Endothelial cell (in vitro differentiated cells): ENCODE results near the gene ZNF683. TPM values are rescaled to one million over a fixed set of nuclear protein-coding genes. Genes with fewer than 3 reads are reported as not detected.

Experiments used
- DNase-seq: peaks from one replicate; pipeline ENCODE4 v3.0.0; 2021; ENCODE audit warnings: low spot score
- H3K27ac Mint-ChIP-seq: one replicate; pipeline ENCODE4 v1.8.0; 2021; ENCODE audit warnings: mixed read lengths, inconsistent platforms; ENCODE audit not compliant: unreplicated experiment
- H3K27me3 Mint-ChIP-seq: one replicate; pipeline ENCODE4 v1.8.0; 2021; ENCODE audit warnings: mild to moderate bottlenecking, moderate library complexity, mixed read lengths, inconsistent platforms; ENCODE audit not compliant: unreplicated experiment
- H3K36me3 Mint-ChIP-seq: one replicate; pipeline ENCODE4 v1.8.0; 2021; ENCODE audit warnings: mild to moderate bottlenecking, low read depth, mixed read lengths, inconsistent platforms; ENCODE audit not compliant: unreplicated experiment
- H3K4me1 Mint-ChIP-seq: one replicate; pipeline ENCODE4 v1.8.0; 2021; ENCODE audit warnings: mild to moderate bottlenecking, mixed read lengths, inconsistent platforms; ENCODE audit not compliant: unreplicated experiment
- H3K4me3 Mint-ChIP-seq: one replicate; pipeline ENCODE4 v1.8.0; 2021; ENCODE audit warnings: mild to moderate bottlenecking, mixed read lengths, inconsistent platforms; ENCODE audit not compliant: unreplicated experiment
- H3K9me3 Mint-ChIP-seq: one replicate; pipeline ENCODE4 v1.8.0; 2021; ENCODE audit warnings: mixed read lengths, inconsistent platforms; ENCODE audit not compliant: unreplicated experiment
- total RNA-seq: library from RNA; stranded (reverse); fragmentation: NEBNext Ultra II Directional; extraction: Animal tissue kit (Norgen Biotek cat#: 25700); gene quantifications from one replicate; pipeline ENCODE4 v1.2.1, GENCODE V29; 2021; ENCODE audit not compliant: unreplicated experiment
- TF ChIP-seq, protein P1 (sequence below): fragments of 200-600 bp; sonication (generic); IDR thresholded peaks from one replicate; pipeline ENCODE4 v1.5.0; 2021; ENCODE audit warnings: antibody characterized with exemption; ENCODE audit not compliant: unreplicated experiment

The ZNF683 gene
- total RNA-seq, 1 donor from 2014 or later, result not detected

DNA sequence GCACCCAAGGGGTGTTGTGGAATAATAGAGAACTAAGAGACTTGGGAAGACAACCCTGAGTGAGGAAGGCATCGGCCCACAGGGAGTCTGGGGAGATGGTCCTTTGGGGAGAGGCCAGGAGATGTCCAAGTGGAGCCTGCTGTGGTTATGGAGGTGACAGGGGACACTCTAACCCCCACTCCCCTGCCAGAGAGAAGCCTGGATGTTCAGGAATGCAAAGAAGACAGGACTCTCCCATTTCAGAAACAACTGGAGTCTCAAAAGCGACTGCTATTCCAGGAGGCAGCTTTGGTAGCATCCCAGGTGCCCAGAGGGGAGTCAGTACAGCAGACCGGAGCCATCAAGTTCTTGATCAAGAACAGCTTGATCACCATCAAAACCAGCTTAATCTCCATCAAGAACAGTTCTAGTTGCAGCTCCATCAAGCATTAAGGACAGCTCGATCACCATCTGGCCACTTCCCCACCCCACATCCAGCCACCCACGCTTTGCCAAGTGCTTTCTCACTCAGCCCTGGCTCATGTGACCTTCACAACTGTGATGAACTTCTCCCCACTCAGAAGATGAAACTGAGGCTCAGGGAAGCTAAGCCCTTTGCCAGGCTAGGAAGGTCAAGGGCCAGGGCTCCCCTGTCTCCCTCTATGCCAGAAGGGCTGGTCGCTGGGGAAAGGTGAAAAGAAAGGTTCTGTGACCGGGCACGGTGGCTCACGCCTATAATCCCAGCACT, 54.0 kb downstream of the ZNF683 start:
- DNase-seq, result no peak
- H3K36me3 Mint-ChIP-seq, result no peaks in the 10 kb centered on the region
- H3K4me3 Mint-ChIP-seq, result no peak overlapping the region
- TF ChIP-seq, protein P1, sequence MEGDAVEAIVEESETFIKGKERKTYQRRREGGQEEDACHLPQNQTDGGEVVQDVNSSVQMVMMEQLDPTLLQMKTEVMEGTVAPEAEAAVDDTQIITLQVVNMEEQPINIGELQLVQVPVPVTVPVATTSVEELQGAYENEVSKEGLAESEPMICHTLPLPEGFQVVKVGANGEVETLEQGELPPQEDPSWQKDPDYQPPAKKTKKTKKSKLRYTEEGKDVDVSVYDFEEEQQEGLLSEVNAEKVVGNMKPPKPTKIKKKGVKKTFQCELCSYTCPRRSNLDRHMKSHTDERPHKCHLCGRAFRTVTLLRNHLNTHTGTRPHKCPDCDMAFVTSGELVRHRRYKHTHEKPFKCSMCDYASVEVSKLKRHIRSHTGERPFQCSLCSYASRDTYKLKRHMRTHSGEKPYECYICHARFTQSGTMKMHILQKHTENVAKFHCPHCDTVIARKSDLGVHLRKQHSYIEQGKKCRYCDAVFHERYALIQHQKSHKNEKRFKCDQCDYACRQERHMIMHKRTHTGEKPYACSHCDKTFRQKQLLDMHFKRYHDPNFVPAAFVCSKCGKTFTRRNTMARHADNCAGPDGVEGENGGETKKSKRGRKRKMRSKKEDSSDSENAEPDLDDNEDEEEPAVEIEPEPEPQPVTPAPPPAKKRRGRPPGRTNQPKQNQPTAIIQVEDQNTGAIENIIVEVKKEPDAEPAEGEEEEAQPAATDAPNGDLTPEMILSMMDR, result no peak
- H3K4me1 Mint-ChIP-seq, result peaks cover 13% of the 10 kb centered on the region
- H3K27ac Mint-ChIP-seq, result no peak overlapping the region
- H3K9me3 Mint-ChIP-seq, result no peaks in the 10 kb centered on the region
- H3K27me3 Mint-ChIP-seq, result peaks cover 6% of the 10 kb centered on the region

DNA sequence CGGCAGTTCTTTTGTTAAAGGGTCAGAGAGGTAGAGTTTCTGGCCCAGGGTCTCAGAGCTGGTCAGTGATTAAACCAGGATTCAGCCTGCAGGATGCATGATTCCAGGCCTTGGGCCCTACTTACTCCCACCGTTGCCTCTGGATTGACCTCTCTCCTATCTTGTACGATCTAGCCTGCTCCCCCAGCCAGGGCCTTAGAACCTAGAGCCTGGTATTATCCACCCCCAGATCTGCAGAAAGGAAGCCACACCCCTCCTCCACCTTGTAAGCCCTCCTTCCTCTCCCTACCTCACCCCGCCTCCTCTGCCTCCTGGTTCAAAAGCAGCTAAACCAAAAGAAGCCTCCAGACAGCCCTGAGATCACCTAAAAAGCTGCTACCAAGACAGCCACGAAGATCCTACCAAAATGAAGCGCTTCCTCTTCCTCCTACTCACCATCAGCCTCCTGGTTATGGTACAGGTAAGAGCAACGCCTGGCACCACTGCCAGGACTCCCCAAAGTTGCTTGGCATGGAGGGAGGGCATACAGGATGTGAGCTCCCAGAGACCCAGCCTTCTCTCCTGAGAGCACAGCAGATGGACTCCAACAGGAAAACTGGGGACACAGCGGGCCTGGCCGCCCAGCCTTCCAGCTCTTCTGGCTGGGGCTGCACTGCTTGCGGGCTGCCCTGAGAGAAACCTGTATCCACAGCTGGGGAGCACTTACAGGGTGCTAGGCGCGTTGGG, 54.8 kb downstream of the ZNF683 start, which contains the start of gene CD52:
TSS of gene CD52 (plus strand) at position 347 of the 726 bp plus-strand sequence. CDS start at position 407, 60 bp downstream.
- Mint-ChIP-seq H3K36me3 (no peaks in the 10 kb centered on the region), H3K27me3 (peaks cover 6% of the 10 kb centered on the region), H3K4me3 (no peak within 1 kb of the TSS), H3K27ac (peak within 1 kb of the TSS; percentile 64), H3K4me1 (peaks cover 13% of the 10 kb centered on the region), H3K9me3 (no peaks in the 10 kb centered on the region)
- DNase-seq, result no peak
- TF ChIP-seq, protein P1, result no peak

DNA sequence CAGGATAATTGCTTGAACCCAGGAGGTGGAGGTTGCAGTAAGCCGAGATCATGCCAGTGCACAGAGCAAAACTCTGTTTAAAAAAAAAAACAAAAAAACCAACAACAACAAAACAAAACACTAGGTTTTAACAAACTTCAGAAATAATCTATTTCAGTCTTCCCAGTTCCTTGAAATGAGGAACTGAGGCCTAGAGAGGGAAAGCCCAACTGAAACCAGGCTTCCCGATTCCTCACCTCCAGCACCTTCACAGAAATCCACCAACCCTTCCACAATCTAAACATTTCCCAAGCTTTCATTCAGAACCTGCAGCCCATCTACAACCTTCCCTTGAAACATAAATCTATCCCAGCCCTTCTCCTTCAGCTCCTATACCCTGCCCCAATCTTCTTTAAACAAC, 55.4 kb downstream of the ZNF683 start:
- Mint-ChIP-seq H3K27me3 (peaks cover 6% of the 10 kb centered on the region), H3K4me1 (peaks cover 13% of the 10 kb centered on the region), H3K27ac (peak overlapping the region; percentile 39), H3K9me3 (no peaks in the 10 kb centered on the region), H3K36me3 (no peaks in the 10 kb centered on the region), H3K4me3 (no peak overlapping the region)
- TF ChIP-seq, protein P1, result no peak
- no peak for DNase-seq

DNA sequence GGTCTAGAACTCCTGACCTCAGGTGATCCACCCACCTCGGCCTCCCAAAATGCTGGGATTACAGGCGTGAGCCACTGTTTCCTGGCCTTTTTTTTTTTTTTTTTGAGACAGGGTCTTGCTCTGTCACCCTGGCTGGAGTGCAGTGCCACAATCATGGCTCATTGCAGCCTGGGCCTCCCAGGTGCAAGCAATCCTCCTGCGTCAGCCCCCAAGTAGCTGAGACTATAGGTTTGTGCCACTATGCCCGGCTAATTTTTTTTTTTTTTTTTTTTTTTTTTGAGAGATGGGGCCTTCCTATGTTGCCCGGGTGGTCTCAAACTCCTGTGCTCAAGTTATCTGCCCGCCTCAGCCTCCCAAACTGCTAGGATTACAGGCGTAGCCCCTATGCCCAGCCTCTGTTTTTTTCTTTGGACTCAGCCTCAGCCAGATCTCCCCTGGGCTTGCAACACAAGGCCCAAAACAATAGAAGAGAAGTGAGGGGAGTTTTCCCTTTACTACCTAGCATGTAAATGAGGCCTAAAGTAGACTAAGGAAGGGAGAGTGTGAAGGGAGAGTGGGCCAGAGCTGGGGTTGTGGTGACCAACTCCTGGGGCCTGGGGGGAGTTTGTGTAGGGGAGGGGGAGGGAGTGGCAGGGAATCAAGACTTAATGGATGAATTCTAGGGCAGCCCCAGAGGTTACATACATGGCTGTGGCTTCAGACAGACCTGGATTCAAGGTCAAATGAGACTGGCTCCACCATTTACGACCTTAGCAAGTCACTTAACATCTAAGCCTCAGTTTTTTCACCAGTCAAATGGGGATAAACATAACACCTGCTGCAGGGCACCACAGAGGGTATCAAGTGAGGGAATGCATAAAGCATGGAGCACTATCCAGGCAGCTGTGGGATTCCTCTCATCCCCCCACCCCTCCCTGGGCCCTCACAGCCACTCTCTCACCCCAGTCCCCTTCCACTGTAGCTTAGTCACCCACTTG, 56.4 kb downstream of the ZNF683 start:
- H3K4me1 Mint-ChIP-seq, result peaks cover 10% of the 10 kb centered on the region
- no peak for DNase-seq
- H3K4me3 Mint-ChIP-seq, result no peak overlapping the region
- TF ChIP-seq, protein P1, result no peak
- no peak overlapping the region for H3K27ac Mint-ChIP-seq
- H3K36me3 Mint-ChIP-seq, result no peaks in the 10 kb centered on the region
- no peaks in the 10 kb centered on the region for H3K9me3 Mint-ChIP-seq
- peaks cover 6% of the 10 kb centered on the region for H3K27me3 Mint-ChIP-seq
